DMS 273 treated with DMSO at 0.1 percent for 48 hours (cell line): Measurements from ENCODE around the gene CARD19.
A peak's percentile ranks its signal among the peaks of the same experiment; 100 is the strongest.
"Not testable (repeated sequence)": the region's sequence is repeated elsewhere in the genome, so short reads cannot be mapped to it uniquely, and the experiment has no call there.

Experiments used
- DNase-seq: peaks from one replicate; lab custom pipeline; 2025; lab: John Stamatoyannopoulos, UW

Gene CARD19

GRCh38 chr9:93088656-93089015, 7.4 kb upstream of the CARD19 start:
- DNase-seq, result no peak

DNA sequence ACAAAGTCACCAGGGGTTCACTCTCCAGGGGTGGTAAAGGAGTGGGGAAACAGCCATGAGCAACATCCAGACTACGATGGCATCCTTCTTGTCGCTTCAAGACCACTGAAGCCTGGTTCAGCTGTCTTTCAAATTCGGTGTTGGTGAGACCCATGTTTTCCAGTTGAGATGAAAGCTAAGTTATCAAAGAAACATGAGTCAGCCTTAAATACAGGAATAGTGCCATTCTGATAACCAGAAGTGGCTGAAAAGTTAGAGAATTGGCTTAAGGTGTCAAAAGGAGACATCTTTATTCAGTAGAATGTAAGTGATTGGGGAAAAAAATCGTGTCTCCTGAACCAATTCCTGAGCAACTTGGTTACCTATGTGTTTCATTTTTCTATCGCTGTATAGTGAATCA, 7.0 kb upstream of the CARD19 start:
- DNase-seq, result no peak

DNA sequence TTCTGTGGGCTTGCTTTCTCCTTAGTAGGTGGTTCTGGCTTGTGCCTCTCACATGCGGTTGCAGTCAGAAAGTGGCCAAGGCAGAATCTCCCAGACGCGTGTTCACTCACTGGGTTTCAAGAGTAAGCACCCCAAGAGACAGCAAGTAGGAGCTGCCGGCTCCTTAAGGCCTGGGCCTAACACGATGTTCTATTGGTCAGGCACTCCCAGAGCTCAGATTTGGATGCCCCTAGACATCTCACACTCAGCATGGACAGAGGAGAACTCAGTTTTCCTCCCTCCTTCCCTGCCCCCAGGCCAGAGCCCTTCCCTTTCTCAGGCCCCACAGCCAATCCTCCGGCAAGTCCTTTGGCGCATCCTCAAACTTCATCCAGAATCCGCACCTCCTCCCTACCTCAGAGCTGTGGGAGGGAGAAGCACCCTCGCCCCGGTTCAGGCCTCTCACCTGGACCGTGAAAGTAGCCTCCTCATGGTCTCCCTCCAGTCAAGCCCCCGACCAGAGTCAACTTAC, 6.5 kb upstream of the CARD19 start:
- DNase-seq, result no peak

DNA sequence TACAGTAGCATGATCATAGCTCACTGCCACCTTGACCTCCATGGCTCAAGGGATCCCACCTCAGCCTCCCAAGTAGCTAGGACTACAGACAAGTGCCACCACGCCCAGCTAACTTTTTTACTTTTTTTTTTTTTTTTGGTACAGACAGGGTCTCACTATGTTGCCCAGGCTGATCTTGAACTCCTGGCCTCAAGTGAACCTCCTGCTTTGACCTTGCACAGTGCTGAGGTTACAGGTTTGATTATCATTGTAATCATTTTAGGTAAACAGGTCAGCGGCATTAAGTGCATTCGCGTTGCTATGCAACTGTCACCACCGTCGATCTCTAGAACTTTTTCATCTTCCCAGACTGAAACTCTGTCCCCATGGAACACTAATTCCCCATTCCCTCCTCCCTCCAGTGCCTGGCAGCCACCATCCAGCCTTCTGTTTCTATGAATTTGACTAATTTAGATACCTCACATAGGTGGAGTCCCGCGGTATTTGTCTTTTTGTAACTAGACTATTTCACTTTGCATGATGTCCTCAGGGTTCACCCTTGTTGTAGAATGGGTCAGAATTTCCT, 5.8 kb upstream of the CARD19 start:
- DNase-seq, result no peak

DNA sequence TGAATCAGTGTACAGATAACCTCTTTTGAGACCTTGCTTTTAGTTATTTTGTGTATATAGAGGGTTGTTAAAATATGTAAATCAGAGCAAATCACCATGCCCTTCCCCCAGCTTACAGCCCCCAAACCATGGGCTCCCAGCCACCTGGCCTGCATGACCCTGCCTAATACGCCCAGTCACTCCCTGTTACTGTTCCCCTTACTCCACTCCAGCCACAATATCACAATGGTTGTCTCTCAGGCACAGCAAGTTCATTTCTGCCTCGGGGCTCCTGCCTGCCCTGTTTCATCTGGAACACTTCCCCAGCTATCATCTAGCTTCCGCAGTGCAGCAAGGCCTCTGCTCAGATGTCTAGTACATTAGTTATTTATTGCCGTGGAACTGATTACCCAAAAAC, 5.0 kb upstream of the CARD19 start:
- DNase-seq, result no peak

DNA sequence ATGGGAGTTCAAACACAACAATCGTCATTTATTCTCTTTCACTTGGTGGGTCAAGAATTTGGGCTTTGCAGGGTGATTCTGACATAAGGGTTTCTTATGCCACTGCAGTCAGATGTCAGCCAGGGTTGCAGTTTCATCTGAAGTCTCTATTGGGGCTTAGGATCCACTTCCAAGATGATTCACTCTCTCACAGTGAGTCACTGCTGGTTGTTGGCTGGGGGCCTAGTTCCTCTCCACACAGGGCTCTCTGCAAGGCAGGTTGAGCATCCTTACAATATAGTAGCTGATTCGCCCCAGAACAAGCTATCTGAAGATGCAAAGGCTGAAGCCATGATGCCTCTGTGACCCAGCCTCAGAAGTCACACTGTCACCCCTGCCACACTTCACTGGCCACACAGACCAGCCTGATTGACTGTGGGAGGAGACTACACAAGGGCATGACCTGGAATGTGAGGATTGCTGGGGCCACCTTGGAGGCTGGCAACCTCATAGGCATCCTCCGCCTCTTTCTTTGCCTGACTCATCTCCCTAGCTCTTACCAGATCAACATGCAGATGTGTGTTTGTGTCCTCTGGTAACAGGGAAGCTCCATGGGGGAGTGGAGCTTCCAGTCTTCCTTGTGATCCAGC, 4.5 kb upstream of the CARD19 start:
- no peak for DNase-seq

GRCh38 chr9:93092251-93092991, 3.6 kb upstream of the CARD19 start:
- no peak for DNase-seq

DNA sequence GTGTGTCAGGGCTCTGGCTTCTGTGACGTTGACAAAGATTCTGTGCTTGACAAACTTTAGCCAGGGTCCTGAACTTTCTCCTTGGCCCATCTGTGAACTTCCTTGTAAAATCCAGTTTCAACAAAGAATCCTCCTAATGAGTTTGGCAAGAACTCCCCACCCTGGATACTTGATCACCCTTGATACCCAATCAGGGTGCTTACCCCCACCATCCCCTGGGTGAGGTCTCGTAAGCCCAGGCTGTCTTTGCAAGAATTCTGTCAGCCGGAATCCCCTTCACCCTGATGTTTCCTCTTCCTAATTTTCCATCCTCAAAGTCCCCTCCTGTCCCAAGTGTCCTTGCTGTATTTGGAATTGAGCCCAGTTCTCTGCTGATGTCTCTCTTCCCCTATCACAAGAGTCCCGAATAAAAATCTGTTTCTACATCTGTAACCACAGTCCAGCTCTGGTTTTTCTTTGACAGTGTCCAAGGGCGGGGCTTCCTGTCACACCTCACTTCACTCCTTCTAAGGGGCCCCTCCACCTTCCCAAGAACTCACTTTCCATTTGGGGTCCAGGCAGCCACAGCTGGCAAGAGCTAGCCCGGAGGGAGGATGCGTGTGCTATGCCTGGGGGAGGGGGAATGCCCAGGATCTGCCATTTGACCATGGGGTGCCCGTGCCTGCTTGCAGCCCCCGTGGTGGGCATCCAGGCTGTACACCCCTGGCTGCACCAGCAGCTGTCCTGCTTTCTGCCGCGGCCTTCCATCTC, 2.7 kb upstream of the CARD19 start:
- DNase-seq, result no peak

- DNase-seq, result no peak
These were observed 1.9 kb upstream of the CARD19 start for GRCh38 chr9:93093877-93094657.

DNA sequence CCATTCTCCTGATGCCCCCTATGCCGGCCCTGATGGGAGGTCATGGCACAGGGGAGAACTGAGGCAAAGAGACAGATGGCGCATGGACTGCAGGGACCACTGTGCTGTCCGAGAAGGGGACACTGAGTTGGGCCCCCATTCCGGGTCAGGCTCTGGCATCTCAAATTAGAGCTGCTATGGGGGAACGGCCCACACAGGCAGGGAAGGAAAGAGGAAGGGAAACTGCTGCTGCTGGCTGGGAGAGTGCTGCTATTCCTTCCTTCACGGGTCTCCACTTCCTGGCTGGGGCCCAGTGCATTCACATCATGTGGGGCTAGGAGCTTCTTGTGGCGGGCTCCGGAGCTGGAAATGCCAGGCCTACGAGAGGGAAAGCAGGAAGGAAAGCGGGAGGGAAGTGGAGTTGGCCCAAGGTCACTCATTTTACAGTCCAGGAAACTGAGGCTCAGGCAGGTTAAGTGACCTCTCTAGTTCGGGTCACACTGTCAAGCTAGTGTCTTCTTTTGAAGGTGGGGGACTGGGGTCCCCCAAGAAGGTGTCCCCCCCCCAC, 1.3 kb upstream of the CARD19 start:
- DNase-seq, result no peak

DNA sequence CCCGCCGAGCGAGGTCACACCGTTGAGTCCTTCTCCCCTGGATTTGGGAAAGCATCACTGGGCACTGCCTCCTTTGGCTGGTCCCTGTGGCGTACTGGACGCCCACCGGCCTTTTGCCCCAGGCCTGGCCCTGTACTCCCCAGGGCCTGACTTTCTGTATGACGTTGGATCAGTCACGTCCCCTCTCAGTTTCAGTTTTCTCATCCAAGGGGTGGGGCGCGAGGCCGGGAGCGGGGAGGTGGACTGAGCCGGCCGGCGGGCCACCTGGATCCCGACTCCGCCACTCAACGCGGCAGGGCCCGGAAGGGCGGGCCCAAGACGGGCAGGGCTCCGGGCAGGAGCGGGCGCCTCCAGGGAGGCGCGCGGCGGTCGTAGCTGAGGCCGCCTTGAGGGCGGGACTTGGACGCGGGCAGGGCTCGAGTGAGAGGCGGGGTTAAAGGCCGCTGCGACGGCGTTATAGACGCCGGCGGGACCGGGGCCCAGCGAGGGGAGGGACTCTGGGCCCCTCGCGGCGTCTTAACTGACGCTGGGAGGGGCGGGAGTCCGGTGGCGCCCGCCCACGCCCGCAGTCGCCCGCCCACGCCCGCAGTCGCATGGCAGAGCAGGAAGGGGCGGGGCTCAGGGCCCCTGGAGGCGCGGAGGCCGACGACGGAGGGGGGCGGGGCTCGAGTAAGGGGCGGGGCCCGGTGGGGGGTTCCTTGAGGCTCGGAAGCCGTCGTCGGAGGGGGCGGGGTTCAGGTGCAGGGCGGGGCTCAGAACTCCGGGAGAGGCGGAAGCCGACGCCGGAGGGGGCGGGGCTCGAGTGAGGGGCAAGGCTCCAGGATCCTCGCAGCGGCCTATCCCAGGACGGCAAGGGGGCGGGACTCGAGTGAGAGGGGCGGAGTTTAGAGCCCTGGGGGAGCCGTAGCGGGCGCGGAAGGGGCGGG, 549 bp upstream of the CARD19 start:
- DNase-seq, result peak; percentile 96

GRCh38 chr9:93096811-93097382, 880 bp downstream of the CARD19 start:
- DNase-seq, result no peak

- DNase-seq, result no peak
These were observed 1.6 kb downstream of the CARD19 start for GRCh38 chr9:93097511-93098201.

DNA sequence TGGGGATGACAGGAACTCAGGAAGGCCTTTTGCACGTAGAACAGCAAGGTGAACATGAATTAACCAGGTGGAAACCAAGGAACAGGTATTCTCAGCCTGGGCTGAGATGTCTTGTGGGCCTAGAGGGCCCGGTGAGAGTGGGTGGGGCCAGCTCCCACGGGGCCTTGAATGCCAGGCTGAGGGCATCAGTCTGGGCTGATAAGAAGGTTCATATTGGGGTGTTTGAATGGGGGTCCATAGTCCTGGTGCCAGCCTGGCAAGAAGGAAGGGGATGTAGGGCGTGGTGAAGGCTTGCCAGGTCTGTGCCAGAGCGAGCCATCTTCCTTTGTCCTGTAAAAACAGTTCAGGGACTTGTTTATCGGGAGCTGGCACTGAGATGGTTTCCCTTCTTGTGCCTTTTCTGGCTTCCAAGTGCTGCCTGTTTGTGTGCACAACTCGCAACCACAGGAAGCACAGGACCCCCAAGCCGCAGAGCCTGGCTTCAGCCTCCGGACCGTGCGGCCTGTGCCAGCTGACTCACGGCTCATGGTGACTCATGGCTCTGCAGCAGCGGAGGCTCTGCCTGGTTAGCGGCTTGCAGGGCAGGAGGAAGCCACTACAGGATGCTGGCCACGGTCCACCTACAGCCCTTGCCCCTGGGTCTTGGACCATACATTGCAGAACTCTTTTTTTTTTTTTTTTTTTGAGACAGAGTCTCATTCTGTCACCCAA, 2.4 kb downstream of the CARD19 start:
- no peak for DNase-seq

GRCh38 chr9:93099551-93100275, 3.7 kb downstream of the CARD19 start:
- DNase-seq, result no peak

DNA sequence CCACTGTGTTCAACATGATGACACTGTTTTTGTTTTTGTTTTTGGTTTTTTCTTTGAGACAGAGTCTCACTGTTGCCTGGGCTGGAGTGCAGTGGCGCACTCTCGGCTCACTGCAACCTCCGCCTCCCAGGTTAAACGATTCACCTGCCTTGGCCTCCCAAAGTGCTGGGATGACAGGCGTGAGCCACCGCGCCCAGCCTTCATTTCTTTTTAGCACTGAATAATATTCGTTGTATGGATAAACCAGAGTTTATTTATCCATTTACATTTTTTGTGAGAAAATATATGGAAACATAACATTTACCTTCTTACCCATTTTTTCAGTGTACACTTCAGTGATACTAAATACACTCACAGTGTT, 4.2 kb downstream of the CARD19 start:
- DNase-seq, result no peak

DNA sequence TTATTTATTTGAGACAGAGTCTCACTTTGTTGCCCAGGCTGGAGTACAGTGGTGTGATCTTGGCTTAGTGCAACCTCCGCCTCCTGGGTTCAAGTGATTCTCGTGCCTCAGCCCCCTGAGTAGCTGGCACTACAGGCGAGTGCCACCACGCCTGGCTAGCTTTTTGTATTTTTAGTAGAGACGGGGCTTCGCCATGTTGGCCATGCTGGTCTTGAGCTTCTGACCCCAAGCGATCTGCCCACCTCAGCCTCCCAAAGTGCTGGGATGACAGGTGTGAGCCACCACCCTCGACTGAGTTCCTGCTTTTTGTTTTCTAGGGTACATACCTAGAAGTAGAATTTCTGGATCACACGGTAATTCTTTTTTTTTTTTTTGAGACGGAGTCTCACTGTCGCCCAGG, 5.1 kb downstream of the CARD19 start:
- not testable (repeated sequence) for DNase-seq

DNA sequence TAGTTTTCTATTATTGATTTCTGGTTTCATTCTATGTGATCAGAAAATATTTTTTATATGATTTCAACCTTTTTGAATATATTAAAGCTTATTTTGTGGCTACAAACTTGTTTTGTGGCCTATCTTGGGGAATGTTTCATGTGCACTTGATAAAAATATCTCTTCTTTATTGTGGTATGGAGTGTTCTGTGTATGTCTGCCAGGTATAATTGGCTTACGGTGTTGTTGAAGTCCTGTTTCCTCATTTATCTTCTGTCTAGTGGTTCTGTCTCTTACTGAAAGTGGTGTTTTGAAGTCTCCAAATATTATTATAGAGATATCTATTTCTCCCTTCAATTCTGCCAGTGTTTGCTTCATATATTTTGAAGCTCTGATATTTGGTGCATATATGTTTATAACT, 9.6 kb downstream of the CARD19 start:
- DNase-seq, result no peak
